Measurements from ENCODE around the gene C10orf95.

DNA sequence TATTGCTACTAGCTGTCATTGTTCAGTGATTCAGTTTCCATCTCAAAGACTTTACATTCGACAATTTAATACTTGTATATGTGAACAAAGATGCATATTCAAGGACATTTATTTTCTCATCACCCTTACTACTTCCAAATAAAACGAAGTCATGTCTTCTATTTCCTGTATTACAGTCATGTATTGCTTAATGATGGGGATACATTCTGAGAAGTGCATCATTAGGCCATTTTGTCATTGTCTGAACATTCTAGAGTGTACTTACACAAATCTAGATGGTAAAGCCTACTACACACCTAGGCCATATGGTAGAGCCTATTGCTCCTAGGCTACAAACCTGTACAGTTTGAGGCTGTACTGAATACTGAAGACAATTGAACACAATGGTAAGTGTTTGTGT, 6.5 kb downstream of the C10orf95 start:
- TF ChIP-seq CTCF (IDR thresholded peaks at IDR 0.05 in 8 of 11, conservative IDR thresholded peaks at IDR 0.05 in 3 of 11) (no peak), POLR2AphosphoS5 (IDR thresholded peaks at IDR 0.05) (no peak)

All from spleen (tissue), 7 donors.